T-helper 1 cell (primary cell): ENCODE measurements around the gene SELENOT.

ENCODE experiments used
- DNase-seq, 5 donors: peaks; one replicate each; pipeline ENCODE4 v3.0.0-alpha.2; 2012 to 2020

SELENOT gene

DNA sequence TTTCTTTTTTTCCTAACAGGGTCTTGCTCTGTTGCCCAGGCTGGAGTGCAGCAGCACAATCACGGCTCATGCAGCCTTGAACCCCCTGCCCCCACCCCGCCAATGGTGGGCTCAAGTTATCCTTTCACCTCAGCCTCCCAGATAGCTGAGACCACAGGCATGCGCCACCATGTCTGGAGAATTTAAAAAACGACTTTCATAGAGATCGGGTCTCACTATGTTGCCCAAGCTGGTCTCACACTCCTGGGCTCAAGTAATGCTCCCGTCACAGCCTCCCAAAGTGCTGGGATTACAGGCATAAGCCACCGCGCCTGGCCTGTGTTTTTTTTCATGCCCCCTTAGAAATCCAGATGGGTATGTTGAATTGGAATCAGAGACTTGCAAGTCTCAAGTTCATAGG is 60.3 kb downstream of the SELENOT start:
- DNase-seq, result no peak

DNA sequence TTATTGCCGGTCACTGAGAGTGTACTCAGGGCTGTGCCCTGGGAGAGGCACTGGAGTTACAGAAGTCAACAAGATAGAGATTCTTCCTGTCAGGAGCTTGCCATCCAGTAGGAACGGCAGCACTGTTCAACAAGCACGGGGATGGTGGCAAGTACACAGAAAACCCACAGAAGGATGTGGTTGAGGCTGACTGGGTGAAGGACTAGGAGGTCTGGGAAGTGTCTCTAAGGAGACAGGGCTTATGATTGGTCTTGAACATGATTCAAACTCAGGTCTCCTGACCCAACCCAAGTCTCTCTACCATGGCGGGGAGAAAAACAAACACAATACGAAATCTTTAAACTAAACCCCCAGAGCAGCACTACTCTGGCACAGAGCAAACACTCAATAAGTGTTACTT is 63.0 kb downstream of the SELENOT start:
- peak in 1 of 5 donors; percentile 16 for DNase-seq

DNA sequence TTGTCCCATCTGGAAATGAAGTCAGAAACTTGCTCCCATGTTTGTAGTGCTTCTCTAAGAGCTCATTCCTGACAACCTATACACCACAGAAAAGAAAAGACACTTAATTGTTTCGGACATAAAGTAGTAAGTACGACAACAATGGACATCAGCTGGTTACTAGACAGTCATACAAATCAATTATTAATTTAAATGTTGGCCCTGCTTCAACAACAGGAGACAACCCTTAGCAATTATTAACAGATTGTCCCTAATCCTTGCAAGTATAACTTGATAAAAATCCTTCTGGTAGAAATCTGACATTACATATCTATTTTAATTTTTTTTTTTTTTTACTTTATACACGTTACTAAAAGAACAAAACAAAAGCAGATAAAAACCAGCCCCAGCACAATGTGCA is 70.8 kb downstream of the SELENOT start:
- DNase-seq, result no peak

DNA sequence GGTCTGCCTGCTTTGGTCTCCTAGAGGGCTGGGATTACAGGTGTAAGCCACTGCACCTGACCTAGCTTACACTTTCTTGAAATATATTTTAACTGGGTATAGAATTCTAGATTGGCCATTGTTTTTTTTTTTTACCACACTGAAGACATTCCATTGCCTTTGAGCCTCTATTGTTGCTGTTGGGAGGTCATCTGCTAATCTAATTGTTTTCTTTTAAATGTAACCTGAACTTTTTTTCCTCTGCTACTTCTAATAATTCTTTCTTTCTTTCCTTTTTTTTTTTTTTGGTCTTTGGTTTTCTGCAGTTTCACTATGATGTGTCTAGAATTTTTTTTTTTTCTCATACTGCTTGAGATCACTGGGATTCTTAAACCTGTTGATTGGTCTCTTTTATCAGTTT is 72.5 kb downstream of the SELENOT start:
- DNase-seq, result no peak
